Activated CD8-positive, alpha-beta memory T cell treated with anti-CD3 and anti-CD28 coated beads for 4 hours (primary cell): Measurements from ENCODE around the gene CHST15.

Source experiments
- DNase-seq, 2 donors: peaks; one replicate each; pipeline ENCODE4 v3.0.0-alpha.2; 2020; ENCODE audit warnings: low read depth in 2 of 2

CHST15 gene

DNA sequence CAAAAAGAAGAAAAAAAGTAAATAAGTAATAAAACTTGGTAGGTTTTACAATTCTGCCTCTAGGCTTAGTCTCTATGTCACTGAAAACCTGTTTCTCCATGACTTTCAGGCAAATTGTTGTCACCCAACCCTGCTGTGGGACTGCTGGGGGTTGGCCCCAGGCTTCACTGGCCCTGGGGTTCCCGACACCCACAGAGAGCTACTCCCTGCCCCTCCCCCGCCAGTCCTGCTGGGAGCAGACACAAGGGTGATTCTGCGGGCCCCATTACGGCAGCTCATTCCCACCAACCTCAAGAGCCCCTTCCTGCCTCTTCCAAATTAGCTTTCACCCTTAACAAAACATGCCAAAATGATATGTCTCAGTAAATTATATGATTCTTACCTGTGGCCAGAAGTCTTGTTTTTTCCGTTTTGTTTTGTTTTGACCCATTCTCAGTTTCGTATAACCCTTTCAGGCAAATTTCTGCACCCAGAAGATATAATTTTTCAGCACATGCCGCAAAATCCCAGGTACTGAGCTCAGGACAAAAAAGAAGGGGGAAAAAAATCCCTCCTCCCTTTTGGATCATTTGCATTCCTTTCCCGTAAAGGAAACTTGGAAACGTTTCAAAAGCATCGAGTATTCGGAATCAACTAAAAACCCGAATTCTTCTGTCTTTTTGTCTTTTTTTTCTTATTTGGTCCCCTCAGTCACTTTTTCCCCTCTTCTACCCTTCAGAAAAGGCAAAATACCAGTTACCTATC is 27.8 kb downstream of the CHST15 start:
- DNase-seq, result no peak

GRCh38 chr10:124064676-124065075 is 28.7 kb downstream of the CHST15 start:
- no peak for DNase-seq

GRCh38 chr10:124063750-124064603 is 29.4 kb downstream of the CHST15 start:
- no peak for DNase-seq

DNA sequence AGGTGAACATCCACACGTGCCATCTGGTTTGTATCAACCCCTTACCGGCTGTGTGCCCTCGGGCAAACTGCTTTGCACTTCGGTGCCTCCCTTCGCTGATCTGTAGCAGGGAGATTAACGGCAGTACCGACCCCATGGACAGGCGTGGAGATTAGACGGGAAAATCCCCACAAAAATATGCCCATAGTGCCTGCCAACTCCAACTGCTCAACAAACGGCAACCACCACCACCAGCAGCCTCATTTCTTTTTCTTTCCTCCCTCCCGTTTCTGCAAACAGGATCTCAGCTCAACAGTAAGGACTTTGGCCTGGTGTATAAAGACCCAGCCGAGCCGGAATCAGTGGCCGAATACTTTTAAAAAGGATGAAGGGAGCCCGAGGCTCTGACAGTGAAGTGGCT is 31.0 kb downstream of the CHST15 start:
- no peak for DNase-seq

DNA sequence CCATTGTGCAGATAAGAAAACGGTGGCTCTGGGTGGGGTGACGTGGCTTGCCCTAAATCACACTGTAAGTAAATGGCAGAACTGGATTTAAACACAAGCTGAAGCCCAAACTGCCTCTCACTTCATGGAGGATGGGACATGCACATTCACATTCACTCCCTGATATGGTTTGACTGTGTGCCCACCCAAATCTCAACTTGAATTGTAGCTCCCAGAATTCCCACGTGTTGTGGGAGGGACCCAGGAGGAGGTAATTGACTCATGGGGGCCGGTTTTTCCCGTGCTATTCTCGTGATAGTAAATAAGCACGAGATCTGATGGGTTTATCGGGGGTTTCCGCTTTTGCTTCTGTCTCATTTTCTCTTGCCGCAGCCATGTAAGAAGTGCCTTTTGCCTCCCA is 32.4 kb downstream of the CHST15 start:
- DNase-seq, result no peak

DNA sequence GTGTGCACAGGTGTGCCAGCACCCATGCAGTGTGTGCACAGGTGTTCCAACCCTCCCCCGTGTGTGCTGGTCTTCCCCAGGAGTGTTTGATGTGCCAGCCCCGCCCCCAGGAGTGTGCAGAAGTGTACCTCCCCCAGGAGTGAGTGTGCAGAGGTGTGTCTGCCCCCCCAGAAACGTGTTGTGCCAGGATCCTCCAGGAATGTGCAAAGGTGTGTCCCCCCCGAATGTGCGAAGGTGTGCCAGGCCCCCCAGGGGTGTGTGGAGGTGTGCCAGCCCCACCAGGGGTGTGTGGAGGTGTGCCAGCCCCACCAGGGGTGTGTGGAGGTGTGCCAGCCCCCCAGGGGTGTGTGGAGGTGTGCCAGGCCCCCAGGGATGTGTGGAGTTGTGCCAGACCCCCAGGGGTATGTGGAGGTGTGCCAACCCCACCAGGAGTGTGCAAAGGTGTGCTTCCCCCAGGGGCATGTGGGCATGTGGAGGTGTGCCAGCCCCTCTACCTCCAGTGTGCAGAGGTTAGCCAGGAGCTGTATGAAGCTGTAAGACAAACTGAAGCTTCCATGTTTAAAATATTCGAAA is 33.2 kb downstream of the CHST15 start:
- DNase-seq, result no peak

DNA sequence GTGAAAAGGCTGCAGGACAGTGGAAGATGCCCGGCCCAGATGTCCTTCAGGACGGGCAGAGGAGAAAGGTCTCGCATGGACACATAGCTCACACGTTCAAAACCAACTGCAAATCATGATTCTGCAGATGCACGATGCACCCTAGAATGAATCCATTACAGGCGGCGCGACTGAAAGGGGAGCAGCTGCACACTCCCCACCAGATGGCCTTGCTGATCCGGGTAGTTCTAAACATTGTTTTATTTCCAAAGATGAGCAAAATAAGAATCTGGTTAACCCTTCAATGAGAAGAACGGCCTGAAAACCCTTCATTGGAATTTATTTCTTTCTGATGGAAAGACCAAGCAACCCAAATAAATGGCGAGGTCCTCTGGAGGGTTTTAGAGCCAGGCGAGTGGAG is 33.8 kb downstream of the CHST15 start:
- DNase-seq, result no peak

- DNase-seq, result no peak
Measured at GRCh38 chr10:124058346-124059003, 34.9 kb downstream of the CHST15 start.

- DNase-seq, result no peak
Measured at GRCh38 chr10:124057601-124058000, 35.8 kb downstream of the CHST15 start.

GRCh38 chr10:124056337-124056980 is 36.9 kb downstream of the CHST15 start:
- DNase-seq, result no peak

DNA sequence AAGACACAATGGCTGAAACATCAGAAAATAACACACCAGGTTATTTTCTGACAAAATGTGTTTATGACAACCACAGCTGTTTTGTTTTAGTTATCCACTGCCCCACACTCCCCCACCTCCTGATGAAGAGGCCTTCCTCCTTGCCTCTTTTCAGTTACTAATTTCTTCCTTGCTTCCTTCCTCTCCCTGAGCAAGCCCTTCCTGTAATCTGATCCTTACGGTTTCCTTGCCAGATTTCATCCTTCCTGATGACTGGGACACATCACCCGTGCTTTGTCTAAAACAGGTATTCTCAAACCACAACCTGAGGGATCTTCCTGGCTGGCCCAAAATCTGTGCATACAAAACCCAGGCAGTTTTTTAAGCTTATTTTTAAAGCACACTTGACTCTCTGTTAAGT is 39.4 kb downstream of the CHST15 start:
- no peak for DNase-seq

GRCh38 chr10:124052561-124052960 is 40.8 kb downstream of the CHST15 start:
- no peak for DNase-seq

DNA sequence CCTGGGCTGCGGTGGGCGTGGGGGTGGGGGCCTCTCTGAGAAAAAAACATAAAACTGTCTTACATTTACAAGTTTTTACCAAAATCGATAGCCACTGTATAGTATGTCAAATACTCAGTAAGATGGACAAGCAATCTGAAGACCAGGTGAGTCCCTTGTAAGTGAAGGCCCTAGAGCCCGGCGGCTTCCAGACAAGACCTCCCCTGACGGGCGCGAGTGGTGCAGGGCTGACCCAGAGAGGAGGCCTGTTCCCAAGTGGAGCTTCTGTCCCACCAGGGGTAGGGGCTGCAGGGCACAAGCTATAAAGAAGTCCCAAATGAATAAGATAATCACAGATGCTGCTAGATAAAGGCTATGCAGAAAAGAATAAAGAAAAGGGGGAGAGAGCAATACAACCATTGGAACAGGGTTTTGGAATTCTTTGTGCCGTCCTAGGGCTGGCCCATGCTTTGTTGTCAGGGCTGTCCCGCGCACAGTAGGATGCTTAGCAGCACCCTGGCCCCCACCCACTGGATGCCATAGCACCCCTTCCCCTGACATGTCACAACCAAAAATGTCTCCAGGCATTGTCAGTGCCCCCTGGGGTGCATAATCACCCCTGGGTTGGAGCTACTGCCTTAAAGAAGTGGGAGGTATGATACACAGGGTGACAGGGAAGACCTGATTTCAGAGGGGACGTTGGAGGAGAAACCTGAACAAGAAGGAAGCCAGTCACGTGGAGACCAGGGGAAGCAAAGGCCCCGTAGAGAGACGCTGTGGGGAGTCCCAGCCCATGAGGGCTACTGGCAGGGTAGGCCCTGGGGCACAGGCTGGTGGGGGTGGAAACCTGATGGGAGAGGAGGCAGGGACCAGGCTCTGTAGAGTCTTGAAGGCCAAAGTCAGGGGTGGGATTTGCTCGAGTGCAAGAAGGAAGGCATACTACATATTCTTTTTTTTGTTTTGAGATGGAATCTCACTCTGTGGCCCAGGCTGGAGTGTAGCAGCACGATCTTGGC is 43.1 kb downstream of the CHST15 start:
- DNase-seq, result no peak

DNA sequence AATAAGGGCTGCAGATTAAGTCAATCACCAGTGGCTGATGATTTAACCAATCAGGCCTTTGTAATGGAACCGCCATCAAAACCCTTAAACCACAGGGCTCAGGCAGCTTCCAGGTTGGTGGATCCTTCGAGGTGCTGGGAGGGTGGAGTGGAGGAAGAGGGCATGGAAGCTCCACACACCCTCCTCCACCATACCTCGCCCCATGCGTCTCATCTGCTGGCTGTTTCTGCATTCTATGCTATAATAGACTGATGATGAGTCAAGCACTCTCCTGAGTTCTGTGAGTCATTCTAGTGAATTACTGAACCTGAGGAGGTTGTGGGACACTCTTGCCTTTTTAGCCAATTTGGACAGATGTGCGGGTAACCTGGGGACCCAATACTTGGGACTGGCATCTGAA is 43.9 kb downstream of the CHST15 start:
- no peak for DNase-seq

DNA sequence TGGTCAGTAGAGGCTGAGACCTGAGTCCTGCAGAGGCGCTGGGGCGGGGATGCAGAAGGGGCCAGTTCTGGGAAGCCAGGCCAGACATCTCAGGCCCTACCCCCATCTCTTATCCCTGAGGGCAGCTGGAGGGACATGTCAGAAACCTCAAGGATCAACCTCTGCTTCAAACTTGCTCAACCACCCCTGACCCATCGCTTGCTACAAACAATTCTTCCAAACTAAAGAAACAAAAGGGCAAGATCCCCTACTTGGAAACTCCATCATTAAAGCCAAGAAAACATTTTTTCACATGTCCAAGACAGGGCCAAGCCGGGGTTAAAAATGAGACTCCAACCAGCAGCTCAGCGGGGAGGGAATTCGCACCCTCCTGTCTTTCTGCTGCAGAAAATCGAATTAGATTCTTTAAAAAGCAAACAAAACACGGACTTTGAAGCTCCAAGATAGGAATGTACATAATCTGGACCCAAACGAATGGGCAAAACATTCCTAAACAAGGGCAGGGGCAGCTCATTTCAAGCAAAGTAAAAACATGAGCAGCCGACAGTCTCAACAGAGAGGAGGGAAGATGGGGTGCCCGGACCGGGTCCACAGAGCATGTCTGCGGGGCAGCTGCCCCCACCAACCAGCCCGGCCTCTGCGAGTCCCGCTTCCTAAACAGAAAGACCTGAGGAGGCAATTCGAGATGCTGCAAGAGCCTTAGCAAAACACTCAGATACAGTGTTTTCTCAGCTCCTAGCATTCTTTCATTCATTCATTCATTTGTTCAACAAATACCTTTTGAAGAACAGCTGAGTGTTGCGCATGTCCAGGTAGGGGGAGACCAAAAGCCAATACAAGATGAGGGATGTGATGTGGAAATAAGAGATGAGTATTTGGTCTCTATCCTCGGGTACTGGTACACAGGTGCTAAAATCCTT is 44.8 kb downstream of the CHST15 start:
- no peak for DNase-seq

GRCh38 chr10:124047427-124048152 is 45.8 kb downstream of the CHST15 start:
- DNase-seq, result no peak

DNA sequence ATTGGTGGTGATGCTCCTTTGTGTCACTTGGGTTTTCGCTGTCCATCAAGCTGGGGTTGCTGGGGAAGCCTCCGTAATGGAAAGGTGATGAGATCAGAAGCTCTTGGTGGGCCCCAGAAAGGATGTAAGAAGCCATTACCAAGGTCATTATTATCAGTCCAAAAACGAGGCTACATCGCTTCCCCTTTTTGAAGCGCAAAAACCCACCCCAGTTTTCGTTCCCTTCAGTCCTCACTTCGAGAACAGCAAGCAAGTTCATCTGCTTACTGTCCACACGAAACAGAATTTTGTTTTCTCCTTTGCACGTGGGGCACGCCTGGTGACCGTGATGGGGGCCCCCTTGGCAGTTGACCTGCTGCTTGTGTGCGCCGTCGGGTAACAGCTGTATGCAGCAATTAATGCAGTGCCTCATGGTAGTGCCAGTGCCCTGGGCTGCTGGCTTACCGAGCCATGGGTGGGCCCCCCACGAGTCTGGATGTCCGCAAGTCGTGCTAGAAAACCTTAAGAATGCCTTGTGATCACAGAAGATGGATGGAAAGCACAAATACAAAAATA is 47.5 kb downstream of the CHST15 start:
- DNase-seq, result no peak

- no peak for DNase-seq
Measured at GRCh38 chr10:124045276-124045675, 48.1 kb downstream of the CHST15 start.
